Activated CD4-positive, alpha-beta T cell treated with anti-CD3 and anti-CD28 coated beads, Interleukin-2, amount 50 U/mL, for 1 hour (primary cell): Measurements from ENCODE around the gene HDGFL1.

Experiments used
- DNase-seq: peaks from one replicate; pipeline ENCODE4 v3.0.0-alpha.2; 2020

HDGFL1 gene

DNA sequence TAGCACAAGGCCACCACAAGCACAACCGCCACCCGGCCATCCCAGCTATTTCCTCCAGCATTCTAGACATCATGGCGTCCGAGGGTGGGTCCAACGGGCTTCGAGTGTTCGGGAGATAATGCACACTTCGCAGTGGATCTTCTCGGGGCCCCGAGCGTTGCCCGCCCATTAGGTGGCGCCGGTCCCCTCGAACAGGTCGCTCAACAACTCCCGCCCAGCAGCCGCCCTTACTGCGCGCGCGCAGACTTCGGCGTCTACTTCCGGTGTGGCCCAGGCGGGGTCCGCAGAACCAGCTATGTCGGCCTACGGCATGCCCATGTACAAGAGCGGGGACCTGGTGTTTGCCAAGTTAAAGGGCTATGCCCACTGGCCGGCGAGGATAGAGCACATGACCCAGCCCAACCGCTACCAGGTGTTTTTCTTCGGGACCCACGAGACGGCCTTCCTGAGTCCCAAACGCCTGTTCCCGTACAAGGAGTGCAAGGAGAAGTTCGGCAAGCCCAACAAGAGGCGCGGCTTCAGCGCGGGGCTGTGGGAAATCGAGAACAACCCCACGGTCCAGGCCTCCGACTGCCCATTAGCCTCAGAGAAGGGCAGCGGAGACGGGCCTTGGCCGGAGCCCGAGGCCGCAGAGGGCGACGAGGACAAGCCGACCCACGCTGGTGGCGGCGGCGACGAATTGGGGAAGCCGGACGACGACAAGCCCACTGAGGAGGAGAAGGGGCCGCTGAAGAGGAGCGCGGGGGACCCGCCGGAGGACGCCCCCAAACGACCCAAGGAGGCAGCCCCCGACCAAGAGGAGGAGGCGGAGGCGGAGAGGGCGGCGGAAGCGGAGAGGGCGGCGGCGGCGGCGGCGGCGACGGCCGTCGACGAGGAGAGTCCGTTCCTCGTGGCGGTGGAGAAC is at the start of gene HDGFL1:
Gene HDGFL1, plus strand, starts transcription at position 286 of the 904 bp plus-strand sequence. Its CDS starts 10 bp downstream, at position 296.
- DNase-seq: no peak

DNA sequence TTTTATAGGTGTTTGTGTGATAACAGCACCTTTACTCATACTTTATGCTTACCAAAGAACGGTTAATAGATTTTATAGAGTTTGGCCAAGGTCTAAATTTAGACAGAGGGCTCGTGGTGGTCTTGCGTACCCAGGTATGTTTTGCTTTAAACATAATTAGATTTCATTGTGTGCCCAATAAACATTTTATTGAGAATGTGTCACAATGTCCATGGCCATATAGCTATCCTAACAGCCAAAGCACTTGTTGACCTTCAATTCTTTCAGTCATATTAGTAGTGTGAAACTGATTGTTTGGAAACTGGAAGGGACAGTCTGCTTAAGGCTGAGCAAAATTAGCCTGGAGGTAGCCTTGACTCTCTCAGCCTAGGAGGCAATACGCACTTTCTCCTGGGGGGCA is 48.3 kb upstream of the HDGFL1 start:
- no peak for DNase-seq

DNA sequence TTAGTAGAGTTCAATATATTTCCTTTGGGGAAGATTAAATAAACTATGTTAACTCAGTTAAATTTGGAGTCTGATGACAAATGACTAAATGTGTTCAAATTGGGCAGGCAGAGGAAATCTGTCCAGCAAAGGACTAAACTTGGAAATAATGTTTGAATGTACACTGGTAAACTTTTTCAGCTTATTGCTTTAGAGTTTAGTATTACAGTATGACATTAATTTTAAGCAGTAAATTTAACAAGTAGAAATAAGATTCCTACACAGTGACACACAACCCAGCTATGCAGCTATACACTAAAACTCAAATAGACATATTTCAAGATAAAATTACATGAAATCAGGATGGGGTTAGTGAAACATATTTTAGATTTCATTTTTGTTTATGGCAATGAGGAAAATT is 42.6 kb upstream of the HDGFL1 start:
- DNase-seq: no peak

DNA sequence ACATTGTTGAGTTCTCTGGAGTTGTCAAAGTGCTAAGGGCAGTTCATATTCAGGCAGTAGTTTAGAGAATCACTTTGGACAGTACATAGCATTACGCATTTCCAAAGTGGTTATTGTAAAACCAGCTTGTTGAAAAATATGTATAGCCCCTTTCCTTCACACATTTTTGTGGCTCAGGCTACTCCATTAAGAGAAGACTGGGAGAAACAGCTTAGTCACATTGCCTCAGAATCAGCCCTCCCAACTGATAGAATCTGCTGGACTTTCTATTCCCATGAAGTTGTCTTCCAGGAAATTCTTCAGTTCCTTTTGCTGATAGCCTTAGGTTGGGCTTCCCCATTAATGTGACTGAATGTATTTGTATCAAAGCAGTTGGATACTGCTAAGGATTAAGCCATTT is 39.5 kb upstream of the HDGFL1 start:
- no peak for DNase-seq

DNA sequence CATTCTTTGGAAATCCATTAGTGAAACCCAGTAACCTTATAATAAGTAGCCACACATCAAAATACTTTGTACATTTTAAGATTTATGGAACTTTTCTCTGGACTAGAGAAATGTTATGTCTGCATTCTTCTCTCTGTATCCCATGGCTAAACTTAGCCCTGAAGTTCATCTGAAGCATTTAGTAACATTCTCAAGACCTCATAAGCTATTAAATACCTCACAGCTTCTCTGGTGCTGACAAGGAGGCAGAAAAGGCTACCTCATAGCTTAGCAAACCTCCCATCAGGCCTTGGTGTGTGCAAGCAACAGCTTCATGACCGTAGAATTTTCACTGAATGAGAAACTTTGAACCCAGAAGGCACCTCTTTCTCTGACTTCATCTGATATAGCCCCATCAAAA is 38.9 kb upstream of the HDGFL1 start:
- DNase-seq: no peak

DNA sequence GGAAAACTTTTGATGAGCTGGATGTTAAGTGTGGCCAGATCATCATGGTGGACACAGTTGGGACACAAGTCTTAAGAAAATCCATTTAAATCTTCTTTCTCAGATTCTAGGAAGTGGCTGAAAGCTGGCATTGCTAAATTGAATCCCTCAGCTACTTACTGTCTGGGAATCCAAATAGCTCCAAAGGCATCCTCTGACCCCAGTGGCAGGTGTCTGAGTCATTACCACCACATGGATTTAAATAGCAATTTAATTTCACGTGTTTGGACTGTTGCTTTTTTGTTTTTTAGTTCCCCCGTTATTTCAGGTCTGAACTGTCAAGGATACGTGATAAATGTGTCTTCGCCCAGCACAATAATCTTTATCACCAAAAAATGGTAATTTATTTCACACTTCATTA is 33.2 kb upstream of the HDGFL1 start:
- no peak for DNase-seq

DNA sequence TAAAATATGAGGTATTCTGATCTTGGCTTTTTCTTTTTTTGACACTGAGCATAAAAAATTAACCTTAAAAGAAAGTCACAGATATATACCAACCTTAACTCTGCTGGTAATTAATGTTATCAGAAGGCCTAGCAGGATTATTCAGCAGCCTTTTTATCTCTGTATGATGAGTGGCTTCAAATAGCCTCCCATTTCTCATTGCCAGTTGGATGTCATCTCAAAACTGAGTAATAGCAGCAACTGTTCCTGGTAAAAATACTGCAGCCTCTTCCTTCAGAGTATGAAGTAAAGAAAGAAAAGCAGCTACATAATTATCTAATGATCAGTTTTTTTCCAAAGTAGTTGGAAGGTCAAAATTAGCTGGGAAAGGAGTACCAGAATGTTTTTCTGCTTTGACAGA is 24.9 kb upstream of the HDGFL1 start:
- DNase-seq: no peak

DNA sequence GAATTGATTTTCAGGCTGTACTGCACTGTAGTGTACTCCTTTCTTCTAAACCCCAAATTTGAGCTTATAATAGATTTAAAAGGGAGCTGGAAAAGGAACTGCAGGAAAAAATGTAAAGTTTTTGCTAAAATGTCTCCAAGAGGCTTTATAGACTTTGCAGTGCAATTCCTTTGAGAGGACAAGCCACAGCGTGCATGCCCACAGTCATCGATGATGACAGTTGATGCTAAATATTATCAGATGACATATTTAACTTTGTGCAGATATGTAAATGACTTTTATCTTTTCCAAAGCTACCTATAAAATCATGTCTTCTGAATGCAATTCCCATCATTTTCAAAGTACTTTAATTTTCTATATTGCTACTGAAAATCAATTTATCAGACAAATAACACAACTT is 24.3 kb upstream of the HDGFL1 start:
- no peak for DNase-seq

DNA sequence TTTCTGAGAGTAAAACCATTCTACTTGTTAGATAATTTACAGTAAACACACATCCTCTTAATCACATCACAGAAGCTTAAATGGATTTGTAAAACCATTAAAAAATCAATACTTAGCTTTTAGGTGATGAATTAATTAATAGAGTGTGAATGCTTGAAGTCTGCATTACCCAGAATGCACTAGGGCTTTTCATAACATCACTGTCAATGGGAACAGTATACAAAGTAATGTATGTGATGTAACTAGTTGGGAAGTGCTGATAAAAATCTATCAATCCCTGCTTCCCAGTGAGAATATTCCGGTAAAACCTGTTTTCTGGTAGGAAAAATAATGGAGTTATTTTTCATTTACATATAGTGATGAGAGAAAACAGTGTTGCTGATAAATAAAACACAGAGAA is 23.1 kb upstream of the HDGFL1 start:
- no peak for DNase-seq

DNA sequence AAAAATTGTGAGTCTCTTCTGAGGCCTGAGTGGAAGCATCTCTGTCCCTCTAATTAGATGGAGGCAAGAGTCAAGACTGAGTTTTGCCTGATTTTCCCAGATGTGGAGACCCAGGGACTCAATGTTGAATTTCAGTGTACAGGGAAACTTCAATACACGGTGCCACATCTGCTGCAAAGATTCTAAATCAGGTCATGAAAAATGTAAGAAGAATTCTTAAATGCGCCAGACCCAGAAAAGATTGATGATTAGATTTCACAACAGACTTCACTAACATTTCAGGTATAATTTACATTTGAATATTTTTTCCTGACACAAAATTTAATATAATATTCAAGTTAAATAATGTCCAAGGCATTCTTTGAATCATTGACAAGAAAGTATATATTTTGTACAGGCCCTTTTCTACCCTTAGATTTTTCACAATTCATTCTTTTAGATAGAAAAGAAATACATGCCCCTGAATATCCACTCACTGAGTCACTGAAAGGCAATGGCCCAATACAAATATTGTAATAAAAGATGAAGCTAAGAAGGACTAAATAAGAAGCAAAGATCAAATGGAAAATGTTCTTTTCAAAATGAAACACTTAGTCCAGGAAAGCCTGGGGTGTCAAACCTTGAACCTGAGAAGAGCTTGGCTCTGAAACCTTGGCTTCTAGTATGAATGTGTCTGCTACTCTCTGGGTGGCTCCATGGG is 18.2 kb upstream of the HDGFL1 start:
- no peak for DNase-seq

DNA sequence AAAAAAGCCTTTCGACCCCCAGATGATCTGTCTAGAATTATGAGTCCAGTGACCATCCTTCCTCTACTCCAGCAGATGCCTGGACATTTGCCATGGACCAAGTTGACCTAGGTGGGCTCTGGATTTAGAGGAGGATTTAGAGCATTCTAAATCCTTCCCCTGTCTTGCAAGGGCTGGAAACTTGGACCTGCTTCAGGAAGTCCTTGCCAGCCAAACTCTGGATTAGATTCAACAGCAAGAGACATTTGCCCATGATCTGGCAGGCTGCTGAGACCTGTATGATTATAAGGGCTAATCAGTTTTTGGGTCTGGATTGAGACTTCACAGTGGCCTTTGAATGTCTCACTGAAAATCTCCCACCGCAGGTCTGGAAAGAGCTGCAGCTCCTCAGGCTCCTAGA is 13.1 kb upstream of the HDGFL1 start:
- no peak for DNase-seq

DNA sequence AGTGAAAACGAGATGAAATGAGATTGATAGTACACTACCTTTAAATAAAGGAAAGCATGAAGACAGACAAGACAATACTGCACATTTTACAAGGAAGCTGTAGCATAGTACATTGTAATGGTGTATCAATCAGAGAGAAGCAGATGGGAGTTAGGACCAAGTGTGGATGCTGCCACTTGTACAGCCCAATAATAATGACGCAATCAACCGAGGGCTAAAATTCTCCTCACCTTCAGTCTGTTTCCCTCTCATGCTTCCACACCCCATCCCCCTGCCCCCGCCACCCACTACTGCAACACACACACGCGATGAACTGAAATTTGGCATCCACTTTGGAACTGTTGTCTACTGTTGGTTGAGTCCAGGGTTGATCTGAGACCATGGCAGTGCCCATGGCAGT is 12.4 kb upstream of the HDGFL1 start:
- no peak for DNase-seq

DNA sequence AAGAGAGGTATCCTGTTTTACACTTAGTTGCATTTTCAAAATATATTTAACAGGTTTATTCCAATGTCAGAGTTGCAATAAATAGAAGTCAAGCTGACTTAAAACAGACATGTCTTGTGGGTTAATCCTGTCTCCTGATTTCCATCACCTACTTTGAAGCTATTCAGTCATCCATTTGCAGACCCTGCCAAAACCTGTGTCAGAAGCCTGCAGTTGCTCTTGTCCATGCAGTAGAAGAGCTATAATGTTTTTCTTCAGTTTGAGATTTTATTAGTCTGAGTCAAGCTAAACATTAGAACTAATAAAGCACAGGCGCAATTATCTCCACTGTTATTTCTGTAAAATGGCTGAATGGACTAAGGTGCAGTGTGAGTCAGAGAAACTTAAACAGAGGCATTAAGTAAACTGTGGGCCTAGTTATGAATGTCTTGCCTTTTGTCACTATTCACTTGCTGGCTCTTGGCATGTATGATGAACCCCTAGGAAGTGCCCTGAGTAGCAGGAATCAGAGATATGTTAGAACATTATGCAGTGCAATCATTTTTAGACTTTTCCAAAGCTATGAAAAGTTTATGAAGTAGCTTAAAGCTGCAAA is 11.0 kb upstream of the HDGFL1 start:
- DNase-seq: no peak

DNA sequence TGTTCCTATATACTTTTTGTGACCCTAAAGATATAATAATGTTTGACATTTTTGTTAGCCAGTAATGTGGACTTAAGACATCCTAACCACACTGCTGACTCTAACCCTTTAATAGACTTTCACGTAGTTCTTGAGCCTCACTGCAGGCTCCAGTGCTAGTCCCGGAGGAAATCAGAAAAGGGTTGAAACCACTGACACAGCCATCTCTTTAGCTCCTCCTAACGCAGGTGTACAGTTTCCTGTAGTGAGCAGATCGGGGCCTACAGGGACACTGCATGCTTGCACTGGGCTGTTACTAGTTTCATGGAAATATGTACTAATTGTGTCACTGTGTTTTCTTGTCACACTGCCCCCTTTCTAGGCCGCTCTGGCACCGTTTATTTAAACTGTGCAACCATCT is 512 bp upstream of the HDGFL1 start:
- no peak for DNase-seq

DNA sequence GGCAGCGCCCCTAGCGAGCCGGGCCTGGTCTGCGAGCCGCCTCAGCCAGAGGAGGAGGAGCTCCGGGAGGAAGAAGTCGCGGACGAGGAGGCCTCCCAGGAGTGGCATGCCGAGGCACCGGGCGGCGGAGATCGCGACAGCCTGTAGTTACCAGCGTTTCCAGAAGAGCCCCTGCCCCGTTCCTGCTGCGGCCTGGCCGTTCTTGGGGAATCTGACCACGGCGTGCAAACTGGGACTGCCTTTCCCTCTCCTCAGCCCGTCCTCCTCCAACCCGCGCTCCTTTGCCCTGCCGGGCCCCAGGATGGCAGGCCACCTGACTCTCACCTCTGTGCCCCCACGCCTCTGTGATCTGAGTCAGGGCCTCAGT is 802 bp downstream of the HDGFL1 start:
- DNase-seq: no peak

DNA sequence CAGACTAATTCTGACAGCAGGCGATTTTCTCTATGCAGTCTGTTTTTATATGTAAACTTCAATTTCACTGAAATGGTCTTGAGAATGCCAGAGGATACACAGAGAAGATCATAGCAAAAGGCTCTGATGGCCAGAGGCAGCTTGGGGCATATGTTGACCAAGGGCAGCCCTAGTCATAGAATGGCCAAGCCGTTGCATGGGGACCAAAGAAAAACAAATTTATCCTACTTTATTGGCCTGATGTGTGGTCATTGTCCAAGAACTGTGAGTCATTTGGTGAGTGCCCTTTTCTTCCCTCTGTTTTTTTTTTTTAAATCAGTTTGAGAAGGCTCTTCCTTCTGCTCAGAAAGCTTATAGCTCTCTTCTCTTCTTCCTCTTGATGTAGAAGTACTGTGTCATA is 5.8 kb downstream of the HDGFL1 start:
- DNase-seq: no peak

DNA sequence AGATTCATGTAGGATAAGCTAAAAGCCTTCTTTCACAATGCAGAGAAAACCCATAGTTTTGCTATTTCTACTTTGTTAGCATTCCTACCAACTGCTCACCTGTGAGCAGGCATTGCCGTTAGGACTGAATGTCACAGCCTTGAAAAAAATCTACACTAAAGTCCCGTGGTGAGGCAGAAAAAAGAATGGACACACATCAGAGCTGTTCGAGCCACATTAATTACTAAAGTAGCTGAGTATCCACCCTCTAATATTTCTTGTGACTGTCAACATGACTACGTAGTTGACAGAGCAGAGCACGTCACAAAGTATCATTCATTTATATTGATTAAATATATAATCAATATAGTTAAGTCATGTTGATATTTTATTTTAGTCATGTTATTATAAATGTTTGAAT is 10.1 kb downstream of the HDGFL1 start:
- no peak for DNase-seq

DNA sequence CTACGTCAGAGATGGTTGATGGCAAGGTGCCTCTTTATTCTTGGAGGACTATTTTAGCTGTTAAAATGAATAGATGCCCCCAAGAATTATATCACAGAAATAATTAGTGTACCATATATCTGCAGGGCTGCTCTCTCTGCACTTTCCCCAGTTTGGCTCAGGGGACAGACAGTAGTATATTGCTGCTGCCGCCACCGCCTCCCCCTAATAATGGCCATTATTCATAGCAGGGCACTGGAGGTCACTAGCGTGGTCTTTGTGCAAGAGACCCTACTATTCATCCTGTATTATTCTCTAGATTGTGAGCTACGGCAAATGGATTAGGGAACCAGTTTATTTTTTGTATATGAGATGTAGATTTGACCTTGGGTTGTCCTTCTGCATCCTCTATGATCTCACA is 11.0 kb downstream of the HDGFL1 start:
- DNase-seq: no peak

DNA sequence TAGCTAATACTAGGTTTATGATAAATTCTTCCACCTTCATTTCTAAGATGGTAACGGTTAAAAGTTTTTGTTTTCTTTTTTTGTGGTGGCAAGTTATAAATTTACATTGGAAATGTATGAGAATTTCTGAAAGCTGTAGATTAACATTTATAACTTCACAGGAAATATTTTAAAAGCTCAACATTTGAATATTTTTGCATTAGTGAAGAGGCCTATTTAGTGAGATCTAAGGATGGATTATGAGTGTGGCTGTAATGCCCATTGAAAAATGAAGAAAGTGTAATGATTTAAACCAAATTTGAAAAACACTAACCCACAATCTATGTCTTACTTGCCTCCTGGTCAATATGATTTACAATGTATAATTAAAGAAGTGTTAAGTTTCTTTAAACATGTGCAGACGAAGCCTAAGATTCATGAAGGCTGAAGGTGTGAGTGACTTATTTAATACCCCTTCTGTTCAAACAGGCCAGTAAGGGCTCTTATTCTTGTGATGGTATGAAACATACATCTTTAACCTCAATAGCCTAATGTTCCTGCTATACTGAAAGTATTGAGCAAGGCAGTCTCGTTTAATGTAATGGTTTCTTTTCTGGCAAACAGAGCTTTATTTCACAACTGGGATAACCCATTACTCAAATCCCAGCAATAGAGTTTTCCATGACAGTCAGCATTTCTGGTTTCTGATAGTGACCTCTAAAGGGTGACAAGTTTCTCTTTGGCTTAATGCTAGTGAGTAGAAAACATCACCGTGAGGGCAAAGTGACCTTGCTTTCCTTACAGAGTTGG is 13.2 kb downstream of the HDGFL1 start:
- DNase-seq: no peak

DNA sequence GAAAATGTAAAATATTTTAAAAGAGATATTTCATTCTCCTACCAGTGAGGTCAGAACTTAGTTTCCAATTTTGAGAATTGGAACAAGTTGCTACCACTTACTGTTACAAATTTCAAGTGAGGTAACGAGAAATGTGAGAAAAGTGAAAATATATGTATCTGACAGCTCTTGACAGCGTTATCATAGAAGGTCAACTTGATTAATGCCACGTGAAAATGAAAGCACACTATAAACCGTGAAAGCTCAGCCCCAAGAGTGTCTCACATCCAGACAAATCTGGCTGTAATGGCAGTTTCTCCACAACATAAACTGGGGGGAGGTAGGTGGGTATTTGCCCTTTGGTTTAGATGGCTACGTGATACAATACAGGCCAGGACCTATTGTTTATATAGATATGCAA is 13.9 kb downstream of the HDGFL1 start:
- no peak for DNase-seq

DNA sequence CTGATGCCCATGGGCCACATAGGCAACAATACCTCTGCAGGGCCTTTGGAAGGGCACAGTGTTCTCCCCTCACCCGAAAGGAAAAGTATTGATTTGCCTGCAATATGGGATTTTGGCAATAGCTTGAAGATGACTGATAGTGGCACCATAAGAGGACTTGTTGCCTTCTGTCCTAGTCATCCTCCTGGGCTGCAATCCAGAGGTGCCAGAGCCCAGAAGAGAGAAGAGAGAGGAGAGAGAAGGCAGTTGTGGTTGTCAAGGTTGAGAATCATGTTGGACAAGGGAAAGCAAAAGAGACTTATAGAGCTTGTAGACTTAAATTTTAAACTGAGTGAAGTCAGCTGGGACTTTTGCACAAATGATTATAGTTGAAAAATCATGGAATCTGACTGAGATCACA is 14.6 kb downstream of the HDGFL1 start:
- DNase-seq: no peak

DNA sequence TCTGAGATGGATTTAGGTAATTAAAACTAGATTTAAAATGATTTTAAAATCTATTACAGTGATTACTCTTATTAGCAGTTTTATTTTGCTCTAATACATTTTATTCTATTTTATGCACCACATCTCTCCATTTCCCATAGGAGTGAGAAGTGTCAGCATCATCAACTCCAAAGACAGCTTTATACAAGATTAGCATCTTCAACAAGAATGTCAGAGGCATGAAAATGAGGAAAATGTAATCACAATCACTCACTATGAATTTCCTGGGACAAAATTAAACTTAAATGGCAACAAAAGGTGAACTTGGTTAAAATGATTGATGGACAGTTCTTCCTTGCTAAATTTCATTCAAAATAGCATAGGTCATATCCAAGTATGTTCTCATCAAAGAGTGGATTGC is 19.8 kb downstream of the HDGFL1 start:
- DNase-seq: no peak

DNA sequence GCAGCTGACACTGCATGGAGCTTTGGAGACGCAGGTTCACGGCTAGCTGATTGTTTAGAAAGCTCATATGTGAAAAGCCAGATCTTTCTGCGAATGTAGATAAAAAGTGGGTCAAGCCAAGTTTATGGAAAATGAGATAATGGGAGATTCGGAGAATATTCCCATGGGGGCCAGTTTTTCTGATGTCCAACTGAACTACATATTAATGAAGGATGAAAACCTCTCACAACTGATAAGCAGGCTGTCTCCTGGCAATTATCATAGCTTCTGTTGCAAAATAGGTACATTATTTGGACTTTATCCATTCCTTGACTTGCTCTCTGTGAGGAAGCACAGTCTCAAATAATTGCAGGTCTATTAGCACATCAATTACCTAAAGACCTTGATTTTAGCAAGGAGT is 21.1 kb downstream of the HDGFL1 start:
- DNase-seq: no peak
